ENCODE results near the gene FPR3. TPM values are rescaled to one million over a fixed set of nuclear protein-coding genes. Genes with fewer than 3 reads are reported as not detected.

Gene FPR3
- total and polyA plus RNA-seq, 9 of the 15 experiments (the other 6 are each of a cell fraction or from before 2014, with no cell fraction given): 0.08 to 0.51 (median 0.22) TPM; not detected in 1

DNA sequence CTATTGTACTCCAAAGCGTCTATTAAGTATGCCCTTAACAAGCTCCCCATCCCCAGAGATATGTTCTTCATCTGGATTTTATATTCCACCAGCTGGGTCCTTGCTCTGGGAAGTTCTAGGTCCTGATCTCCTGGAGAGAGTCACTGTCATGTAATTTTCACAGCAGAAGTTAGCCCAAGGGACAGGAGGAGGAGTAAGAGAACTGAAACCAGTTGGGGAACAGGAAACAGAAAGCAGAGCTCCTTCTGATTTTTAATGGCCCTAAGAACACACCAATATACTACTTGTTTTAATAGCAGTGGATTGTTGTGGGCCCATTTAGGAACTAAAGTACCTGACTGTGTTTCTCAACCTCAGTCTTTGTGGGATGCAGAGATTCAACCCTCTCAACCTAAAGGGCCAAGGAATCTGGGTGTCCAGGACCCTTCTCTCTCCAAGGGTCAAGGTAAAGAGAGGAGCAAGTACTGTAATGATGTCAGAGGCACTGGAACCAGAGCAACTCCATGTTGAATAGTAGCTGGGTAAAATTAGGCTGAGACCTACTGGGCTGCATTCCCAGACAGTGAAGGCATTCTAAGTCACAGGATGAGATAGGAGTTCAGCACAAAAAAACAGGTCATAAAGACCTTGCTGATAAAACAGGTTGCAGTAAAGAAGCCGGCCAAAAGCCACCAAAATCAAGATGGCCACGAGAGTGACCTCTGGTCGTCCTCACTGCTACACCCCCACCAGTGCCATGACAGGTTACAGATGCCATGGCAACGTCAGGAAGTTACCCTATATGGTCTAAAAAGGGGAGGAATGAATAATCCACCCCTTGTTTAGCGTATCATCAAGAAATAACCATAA lies 8.1 kb upstream of the FPR3 start (continued):
- TF ChIP-seq CHD4 (IDR thresholded peaks at IDR 0.05; ENCODE audit: insufficient read depth, insufficient replicate concordance, low read depth, low read length, poor library complexity, severe bottlenecking) (no peak), TAF1 (IDR thresholded peaks at IDR 0.05; ENCODE audit: control insufficient read depth, extremely low read depth, insufficient read depth, low read length, severe bottlenecking) (no peak), HDAC6 (IDR thresholded peaks at IDR 0.05; ENCODE audit: low read depth, low read length) (no peak), PTTG1 (tag; IDR thresholded peaks at IDR 0.05; ENCODE audit: low read depth) (peak; percentile 98), GTF2F1 (IDR thresholded peaks at IDR 0.05; ENCODE audit: low read depth, low read length) (no peak), MEF2D (tag; conservative IDR thresholded peaks at IDR 0.05; ENCODE audit: low read depth) (peak; percentile 98), SRSF1 (IDR thresholded peaks at IDR 0.05; ENCODE audit: low read depth, low read length) (no peak), ZNF3 (CRISPR knock-in tag; IDR thresholded peaks at IDR 0.05) (no peak), U2AF1 (optimal IDR thresholded peaks at IDR 0.05; ENCODE audit: low read depth, low read length) (no peak), NCOA2 (IDR thresholded peaks at IDR 0.05; ENCODE audit: partially characterized antibody in 2 of 2) (no peak), ZFP30 (CRISPR knock-in tag; IDR thresholded peaks at IDR 0.05; ENCODE audit: borderline replicate concordance) (no peak), ZNF24 (IDR thresholded peaks at IDR 0.05) (no peak), TCF3 (CRISPR knock-in tag; IDR thresholded peaks at IDR 0.05) (no peak), ASH1L (IDR thresholded peaks at IDR 0.05; ENCODE audit: borderline replicate concordance, low read depth, partially characterized antibody) (no peak), NBN (IDR thresholded peaks at IDR 0.05; ENCODE audit: low read depth) (no peak), E2F3 (CRISPR knock-in tag; IDR thresholded peaks at IDR 0.05) (peak; percentile 97), SRF (CRISPR knock-in tag; IDR thresholded peaks at IDR 0.05) (peak in 1 of 2 experiments; percentile 93; a peak in 3 of 4 replicates), ZNF561 (CRISPR knock-in tag; conservative IDR thresholded peaks at IDR 0.05) (peak; percentile 81)
- TF ChIP-seq, protein P1, sequence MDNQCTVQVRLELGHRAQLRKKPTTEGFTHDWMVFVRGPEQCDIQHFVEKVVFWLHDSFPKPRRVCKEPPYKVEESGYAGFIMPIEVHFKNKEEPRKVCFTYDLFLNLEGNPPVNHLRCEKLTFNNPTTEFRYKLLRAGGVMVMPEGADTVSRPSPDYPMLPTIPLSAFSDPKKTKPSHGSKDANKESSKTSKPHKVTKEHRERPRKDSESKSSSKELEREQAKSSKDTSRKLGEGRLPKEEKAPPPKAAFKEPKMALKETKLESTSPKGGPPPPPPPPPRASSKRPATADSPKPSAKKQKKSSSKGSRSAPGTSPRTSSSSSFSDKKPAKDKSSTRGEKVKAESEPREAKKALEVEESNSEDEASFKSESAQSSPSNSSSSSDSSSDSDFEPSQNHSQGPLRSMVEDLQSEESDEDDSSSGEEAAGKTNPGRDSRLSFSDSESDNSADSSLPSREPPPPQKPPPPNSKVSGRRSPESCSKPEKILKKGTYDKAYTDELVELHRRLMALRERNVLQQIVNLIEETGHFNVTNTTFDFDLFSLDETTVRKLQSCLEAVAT (IDR thresholded peaks at IDR 0.05): no peak
- TF ChIP-seq, protein P2, sequence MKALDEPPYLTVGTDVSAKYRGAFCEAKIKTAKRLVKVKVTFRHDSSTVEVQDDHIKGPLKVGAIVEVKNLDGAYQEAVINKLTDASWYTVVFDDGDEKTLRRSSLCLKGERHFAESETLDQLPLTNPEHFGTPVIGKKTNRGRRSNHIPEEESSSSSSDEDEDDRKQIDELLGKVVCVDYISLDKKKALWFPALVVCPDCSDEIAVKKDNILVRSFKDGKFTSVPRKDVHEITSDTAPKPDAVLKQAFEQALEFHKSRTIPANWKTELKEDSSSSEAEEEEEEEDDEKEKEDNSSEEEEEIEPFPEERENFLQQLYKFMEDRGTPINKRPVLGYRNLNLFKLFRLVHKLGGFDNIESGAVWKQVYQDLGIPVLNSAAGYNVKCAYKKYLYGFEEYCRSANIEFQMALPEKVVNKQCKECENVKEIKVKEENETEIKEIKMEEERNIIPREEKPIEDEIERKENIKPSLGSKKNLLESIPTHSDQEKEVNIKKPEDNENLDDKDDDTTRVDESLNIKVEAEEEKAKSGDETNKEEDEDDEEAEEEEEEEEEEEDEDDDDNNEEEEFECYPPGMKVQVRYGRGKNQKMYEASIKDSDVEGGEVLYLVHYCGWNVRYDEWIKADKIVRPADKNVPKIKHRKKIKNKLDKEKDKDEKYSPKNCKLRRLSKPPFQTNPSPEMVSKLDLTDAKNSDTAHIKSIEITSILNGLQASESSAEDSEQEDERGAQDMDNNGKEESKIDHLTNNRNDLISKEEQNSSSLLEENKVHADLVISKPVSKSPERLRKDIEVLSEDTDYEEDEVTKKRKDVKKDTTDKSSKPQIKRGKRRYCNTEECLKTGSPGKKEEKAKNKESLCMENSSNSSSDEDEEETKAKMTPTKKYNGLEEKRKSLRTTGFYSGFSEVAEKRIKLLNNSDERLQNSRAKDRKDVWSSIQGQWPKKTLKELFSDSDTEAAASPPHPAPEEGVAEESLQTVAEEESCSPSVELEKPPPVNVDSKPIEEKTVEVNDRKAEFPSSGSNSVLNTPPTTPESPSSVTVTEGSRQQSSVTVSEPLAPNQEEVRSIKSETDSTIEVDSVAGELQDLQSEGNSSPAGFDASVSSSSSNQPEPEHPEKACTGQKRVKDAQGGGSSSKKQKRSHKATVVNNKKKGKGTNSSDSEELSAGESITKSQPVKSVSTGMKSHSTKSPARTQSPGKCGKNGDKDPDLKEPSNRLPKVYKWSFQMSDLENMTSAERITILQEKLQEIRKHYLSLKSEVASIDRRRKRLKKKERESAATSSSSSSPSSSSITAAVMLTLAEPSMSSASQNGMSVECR (CRISPR knock-in tag; IDR thresholded peaks at IDR 0.05): no peak
- TF ChIP-seq, protein P3, sequence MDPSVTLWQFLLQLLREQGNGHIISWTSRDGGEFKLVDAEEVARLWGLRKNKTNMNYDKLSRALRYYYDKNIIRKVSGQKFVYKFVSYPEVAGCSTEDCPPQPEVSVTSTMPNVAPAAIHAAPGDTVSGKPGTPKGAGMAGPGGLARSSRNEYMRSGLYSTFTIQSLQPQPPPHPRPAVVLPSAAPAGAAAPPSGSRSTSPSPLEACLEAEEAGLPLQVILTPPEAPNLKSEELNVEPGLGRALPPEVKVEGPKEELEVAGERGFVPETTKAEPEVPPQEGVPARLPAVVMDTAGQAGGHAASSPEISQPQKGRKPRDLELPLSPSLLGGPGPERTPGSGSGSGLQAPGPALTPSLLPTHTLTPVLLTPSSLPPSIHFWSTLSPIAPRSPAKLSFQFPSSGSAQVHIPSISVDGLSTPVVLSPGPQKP (CRISPR knock-in tag; IDR thresholded peaks at IDR 0.05): no peak
